IMR-90 (cell line): ENCODE data around the gene TGFBI. TPM values are rescaled to one million over a fixed set of nuclear protein-coding genes. Genes with fewer than 3 reads are reported as not detected.

Source experiments
- ATAC-seq: fragments of 200-7000 bp; cut with Tn5 transposase; 2 replicates; pipeline ENCODE4 v1.9.1; 2020; ENCODE audit warnings: low read depth, mild to moderate bottlenecking, moderate library complexity
- BruUV-seq: library from RNA; stranded (reverse); fragments of 400-500 nt; replicated peaks from 2 replicates; lab custom pipeline; 2021; lab: Mats Ljungman, UMichigan
- CTCF ChIA-PET: fragments of 300-600 bp; formaldehyde crosslinking; extraction: SDS; loops from one replicate; lab custom pipeline; 2021; ENCODE audit warnings: antibody characterized with exemption; lab: Yijun Ruan, JAX
- POLR2A ChIA-PET: fragments of 300-600 bp; sonication (Branson Sonifier 250); formaldehyde crosslinking; loops from one replicate; lab custom pipeline; 2022; ENCODE audit warnings: antibody characterized with exemption; ENCODE audit not compliant: unreplicated experiment; lab: Charles Lee
- DNase-seq: peaks from one replicate; pipeline ENCODE4 v3.0.0; 2013
- H2AFZ ChIP-seq: replicated peaks from 2 replicates; pipeline ENCODE3; 2013; ENCODE audit warnings: low read length, mild to moderate bottlenecking; ENCODE audit not compliant: poor library complexity
- H2AK5ac ChIP-seq: 2 replicates; pipeline ENCODE4 v1.6.1; 2013; ENCODE audit warnings: low read depth, low read length, inconsistent platforms
- H2AK9ac ChIP-seq: replicated peaks from 2 replicates; pipeline ENCODE3; 2013; ENCODE audit warnings: mild to moderate bottlenecking, low read depth, low read length, moderate library complexity; ENCODE audit not compliant: poor library complexity
- H2BK120ac ChIP-seq: 2 replicates; pipeline ENCODE4 v1.6.1; 2013; ENCODE audit warnings: low read depth, low read length, inconsistent platforms
- H2BK15ac ChIP-seq: 3 replicates; pipeline ENCODE4 v1.6.1; 2013; ENCODE audit warnings: low read depth, low read length, inconsistent platforms
- H2BK20ac ChIP-seq: 2 replicates; pipeline ENCODE4 v1.6.1; 2013; ENCODE audit warnings: low read depth, mild to moderate bottlenecking, inconsistent platforms, low read length, moderate library complexity
- H2BK5ac ChIP-seq: 2 replicates; pipeline ENCODE4 v1.6.1; 2013; ENCODE audit warnings: mild to moderate bottlenecking, low read depth, low read length, inconsistent platforms; ENCODE audit not compliant: poor library complexity, severe bottlenecking
- H3K14ac ChIP-seq: replicated peaks from 2 replicates; pipeline ENCODE4 v1.6.1; 2013; ENCODE audit warnings: low read depth, low read length, inconsistent platforms
- H3K18ac ChIP-seq: 2 replicates; pipeline ENCODE4 v1.6.1; 2013; ENCODE audit warnings: low read depth, low read length, control low read depth
- H3K23ac ChIP-seq: 2 replicates; pipeline ENCODE4 v1.6.1; 2013; ENCODE audit warnings: low read depth, low read length, inconsistent platforms
- H3K27ac ChIP-seq: 2 replicates; pipeline ENCODE4 v1.5.1; 2013; ENCODE audit warnings: mild to moderate bottlenecking, control low read depth, low read length; ENCODE audit not compliant: insufficient read depth
- H3K27me3 ChIP-seq: 2 replicates; pipeline ENCODE4 v1.6.1; 2013; ENCODE audit warnings: low read length; ENCODE audit not compliant: control insufficient read depth, insufficient read depth
- H3K36me3 ChIP-seq: 2 replicates; pipeline ENCODE4 v1.6.1; 2013; ENCODE audit warnings: low read length, mixed read lengths; ENCODE audit not compliant: control insufficient read depth, insufficient read depth
- H3K4ac ChIP-seq: 2 replicates; pipeline ENCODE4 v1.6.1; 2013; ENCODE audit warnings: low read depth, low read length, inconsistent platforms
- H3K4me1 ChIP-seq: 2 replicates; pipeline ENCODE4 v1.6.1; 2013; ENCODE audit warnings: low read length, mixed read lengths; ENCODE audit not compliant: control insufficient read depth, insufficient read depth
- H3K4me2 ChIP-seq: 2 replicates; pipeline ENCODE4 v1.6.1; 2013; ENCODE audit warnings: low read depth, mild to moderate bottlenecking, control low read depth, low read length, moderate library complexity
- H3K4me3 ChIP-seq: 2 replicates; pipeline ENCODE4 v1.5.1; 2013; ENCODE audit warnings: low read depth, mild to moderate bottlenecking, control low read depth, low read length, moderate library complexity; ENCODE audit not compliant: insufficient read depth
- H3K56ac ChIP-seq: 2 replicates; pipeline ENCODE4 v1.6.1; 2013; ENCODE audit warnings: low read length, inconsistent platforms; ENCODE audit not compliant: insufficient read depth; ENCODE audit errors: extremely low read depth
- H3K79me1 ChIP-seq, 2 experiments: 2 replicates each; pipeline ENCODE4 v1.6.1; 2013; ENCODE audit warnings: low read length in 2 of 2, inconsistent platforms in 1 of 2, low read depth in 1 of 2
- H3K9ac ChIP-seq: 2 replicates; pipeline ENCODE4 v1.6.1; 2013; ENCODE audit warnings: low read depth, low read length, control low read depth
- H3K9me1 ChIP-seq: 2 replicates; pipeline ENCODE4 v1.6.1; 2013; ENCODE audit warnings: low read length, inconsistent platforms; ENCODE audit not compliant: insufficient read depth
- H3K9me3 ChIP-seq: 2 replicates; pipeline ENCODE4 v1.6.1; 2013; ENCODE audit warnings: low read length; ENCODE audit not compliant: control insufficient read depth, insufficient read depth
- H4K20me1 ChIP-seq: 2 replicates; pipeline ENCODE4 v1.6.1; 2013; ENCODE audit warnings: low read length, inconsistent platforms; ENCODE audit not compliant: insufficient read depth
- H4K5ac ChIP-seq: 2 replicates; pipeline ENCODE4 v1.6.1; 2013; ENCODE audit warnings: mild to moderate bottlenecking, low read depth, low read length, control low read depth
- H4K8ac ChIP-seq, 2 experiments: 2 replicates each; pipeline ENCODE4 v1.6.1; 2013; ENCODE audit warnings: low read depth in 2 of 2, low read length in 2 of 2, control low read depth in 1 of 2, inconsistent platforms in 1 of 2
- H4K91ac ChIP-seq: 2 replicates; pipeline ENCODE4 v1.6.1; 2013; ENCODE audit warnings: low read depth, low read length, inconsistent platforms; ENCODE audit not compliant: insufficient read depth
- BHLHE40 ChIP-seq: fragments of 150-350 bp; IDR thresholded peaks from 2 replicates; pipeline ENCODE4 v1.6.1; 2016; ENCODE audit warnings: mild to moderate bottlenecking, low read depth, low read length
- CEBPB ChIP-seq: IDR thresholded peaks from 2 replicates; pipeline ENCODE4 v1.6.1; 2012; ENCODE audit warnings: low read depth, low read length, improper control_type of control experiment
- CHD1 ChIP-seq: IDR thresholded peaks from 2 replicates; pipeline ENCODE4 v1.6.1; 2012; ENCODE audit warnings: low read depth, low read length, improper control_type of control experiment
- CTCF ChIP-seq: conservative IDR thresholded peaks from 2 replicates; pipeline ENCODE4 v1.5.1; 2012; ENCODE audit warnings: mild to moderate bottlenecking, low read depth, low read length, improper control_type of control experiment
- ELK1 ChIP-seq: fragments of 150-350 bp; IDR thresholded peaks from 2 replicates; pipeline ENCODE4 v1.6.1; 2016; ENCODE audit warnings: low read depth, mild to moderate bottlenecking, low read length, moderate library complexity, borderline replicate concordance
- FOS ChIP-seq: fragments of 150-350 bp; IDR thresholded peaks from 2 replicates; pipeline ENCODE4 v1.6.1; 2016; ENCODE audit warnings: low read depth, low read length
- MAFK ChIP-seq: IDR thresholded peaks from 2 replicates; pipeline ENCODE4 v1.6.1; 2012; ENCODE audit warnings: low read depth, low read length, improper control_type of control experiment
- MAZ ChIP-seq: IDR thresholded peaks from 2 replicates; pipeline ENCODE4 v1.6.1; 2012; ENCODE audit warnings: low read depth, mild to moderate bottlenecking, low read length, improper control_type of control experiment, moderate library complexity, borderline replicate concordance
- MXI1 ChIP-seq: IDR thresholded peaks from 2 replicates; pipeline ENCODE4 v1.6.1; 2012; ENCODE audit warnings: low read depth, mild to moderate bottlenecking, low read length, moderate library complexity, borderline replicate concordance
- NFE2L2 ChIP-seq: fragments of 150-350 bp; IDR thresholded peaks from 2 replicates; pipeline ENCODE4 v1.6.1; 2016; ENCODE audit warnings: low read depth, mild to moderate bottlenecking, low read length
- POLR2A ChIP-seq: IDR thresholded peaks from 2 replicates; pipeline ENCODE4 v1.6.1; 2012; ENCODE audit warnings: mild to moderate bottlenecking, low read depth, low read length
- RAD21 ChIP-seq: IDR thresholded peaks from 2 replicates; pipeline ENCODE4 v1.6.1; 2012; ENCODE audit warnings: low read length, improper control_type of control experiment
- RCOR1 ChIP-seq: IDR thresholded peaks from 2 replicates; pipeline ENCODE4 v1.6.1; 2012; ENCODE audit warnings: mild to moderate bottlenecking, low read length, improper control_type of control experiment; ENCODE audit not compliant: insufficient replicate concordance
- RFX5 ChIP-seq: IDR thresholded peaks from 2 replicates; pipeline ENCODE4 v1.8.0; 2012; ENCODE audit warnings: low read depth, mild to moderate bottlenecking, low read length, moderate library complexity
- SMC3 ChIP-seq: fragments of 150-350 bp; IDR thresholded peaks from 2 replicates; pipeline ENCODE4 v1.6.1; 2016; ENCODE audit warnings: low read depth, mild to moderate bottlenecking, antibody characterized with exemption, low read length, moderate library complexity
- USF2 ChIP-seq: fragments of 150-350 bp; IDR thresholded peaks from 2 replicates; pipeline ENCODE4 v1.6.1; 2017; ENCODE audit warnings: mild to moderate bottlenecking, antibody characterized with exemption, low read length, low read depth
- WGBS, 2 experiments: methylation state at CpG; one replicate each; pipeline versions ENCODE4 v1.1.5 to v1.1.7; 2013; ENCODE audit warnings: missing lambda C conversion rate in 2 of 2; ENCODE audit not compliant: insufficient read length in 1 of 2; ENCODE audit errors: extremely low coverage in 2 of 2; 5-methylcytosine and 5-hydroxymethylcytosine counted together
- dilution Hi-C: fragments of 300-500 bp; cut with HindIII; formaldehyde crosslinking; loops from one replicate; pipeline ENCODE4 v1.14.3; 2018; ENCODE audit warnings: low sequenced_read_pairs; ENCODE audit not compliant: unreplicated experiment
- in situ Hi-C: fragments of 300-500 bp; cut with MboI; formaldehyde crosslinking; loops from 3 replicates; pipeline ENCODE4 v1.14.3; 2019; ENCODE audit warnings: low sequenced_read_pairs, inconsistent platforms, mixed read lengths
- intact Hi-C: fragments of 100-400 bp; cut with micrococcal nuclease; formaldehyde crosslinking; loops from 2 replicates; pipeline ENCODE4 v1.10.0; 2022
- polyA plus RNA-seq, 3 experiments: library from polyadenylated mRNA; depleted of rRNA; stranded (reverse); fragments of >200 nt; gene quantifications; 2 replicates each; pipeline ENCODE4 v1.2.3, GENCODE V29; 2012; ENCODE audit warnings: low replicate concordance in 1 of 3
- total RNA-seq: library from RNA; depleted of rRNA; stranded (reverse); fragments of >200 nt; gene quantifications from 2 replicates; pipeline ENCODE4 v1.2.3, GENCODE V29; 2012

Gene TGFBI
- total and polyA plus RNA-seq, 2 of the 4 experiments (the other 2 are of a cell fraction), result 618 to 1,551 TPM

GRCh38 chr5:136058972-136059354, 30.2 kb downstream of the TGFBI start:
- H3K79me1 ChIP-seq, result peaks cover 19 to 38% of the 10 kb centered on the region in 2 experiments; a peak in 3 of 4 replicates
- DNase-seq (no peak), ATAC-seq (no peak)
- H3K9me3 ChIP-seq, result no peaks in the 10 kb centered on the region
- no peak overlapping the region for H2AK9ac ChIP-seq
- no peaks in the 10 kb centered on the region for H3K27me3 ChIP-seq
- H3K56ac ChIP-seq, result peak overlapping the region; percentile 46
- peak overlapping the region; percentile 72 for H2AK5ac ChIP-seq
- peak overlapping the region; percentile 69 for H2BK120ac ChIP-seq
- dilution Hi-C loops (no loop called here), in situ Hi-C loops (no loop called here), intact Hi-C loops (loop anchor here (1.0 to 2.0 kb wide), 5 partner anchors 21 to 168 kb away; no protein-coding TSS in a partner anchor)
- no peak overlapping the region for H3K4me2 ChIP-seq
- no peak overlapping the region for H3K4me3 ChIP-seq
- H3K4me1 ChIP-seq, result peaks cover 40% of the 10 kb centered on the region
- peak overlapping the region; percentile 21; the same call in 2 of the 3 replicates for H2BK15ac ChIP-seq
- TF ChIP-seq CEBPB, result no peak
- no peak for TF ChIP-seq POLR2A
- TF ChIP-seq RAD21, result no peak
- TF ChIP-seq ELK1, result no peak
- no peak for TF ChIP-seq BHLHE40
- TF ChIP-seq RFX5, result no peak
- no peak for TF ChIP-seq CHD1
- TF ChIP-seq MAZ, result no peak
- no peak for TF ChIP-seq MXI1
- TF ChIP-seq FOS, result no peak
- TF ChIP-seq SMC3, result no peak
- TF ChIP-seq RCOR1, result no peak
- no peak for TF ChIP-seq USF2
- no peak for TF ChIP-seq MAFK
- TF ChIP-seq CTCF, result no peak
- TF ChIP-seq NFE2L2, result no peak
- H2AFZ ChIP-seq, result no peak overlapping the region
- peak overlapping the region; percentile 55 to 64 for H4K8ac ChIP-seq
- peak overlapping the region; percentile 33 for H4K5ac ChIP-seq
- no TSS peak for BruUV-seq
- H3K9me1 ChIP-seq, result peaks cover 34% of the 10 kb centered on the region
- peaks cover 79% of the 10 kb centered on the region for H3K36me3 ChIP-seq
- CTCF ChIA-PET, result interaction anchor here (0.9 to 1.4 kb wide), 3 partner anchors 53 to 120 kb away, joined by 3 to 6 read pairs (median 4); no protein-coding TSS in a partner anchor
- peak overlapping the region; percentile 56 for H3K18ac ChIP-seq
- H2BK20ac ChIP-seq, result peak overlapping the region; percentile 45
- peak overlapping the region; percentile 87 for H4K91ac ChIP-seq
- WGBS, 2 experiments, result no CpG with 5 or more reads among the region's 6 CpGs
- H2BK5ac ChIP-seq, result peak overlapping the region; percentile 57
- peak overlapping the region; percentile 60 for H3K27ac ChIP-seq
- H4K20me1 ChIP-seq, result peaks cover 14% of the 10 kb centered on the region
- H3K9ac ChIP-seq, result no peak overlapping the region
- peak overlapping the region; percentile 7 for H3K14ac ChIP-seq
- POLR2A ChIA-PET, result no interaction called here
- no peak overlapping the region; the same call in 1 of the 2 replicates for H3K23ac ChIP-seq
- peak overlapping the region; percentile 86 for H3K4ac ChIP-seq
